GM12865 (cell line): ENCODE results near the gene SYNM.
A peak's percentile ranks its signal among the peaks of the same experiment; 100 is the strongest.
"Not testable (repeated sequence)": the region's sequence is repeated elsewhere in the genome, so short reads cannot be mapped to it uniquely, and the experiment has no call there.

Experiments used
- DNase-seq: peaks from one replicate; pipeline ENCODE4 v3.0.0; 2010; ENCODE audit warnings: low read depth
- H3K4me3 ChIP-seq: 2 replicates; pipeline ENCODE4 v1.5.1; 2011; ENCODE audit warnings: mild to moderate bottlenecking, low read depth, low read length, control low read depth
- CTCF ChIP-seq: IDR thresholded peaks from 2 replicates; pipeline ENCODE4 v1.5.1; 2011; ENCODE audit warnings: low read length, control low read depth, low read depth, inconsistent platforms; ENCODE audit not compliant: insufficient read depth; ENCODE audit errors: missing control alignments

Gene SYNM

GRCh38 chr15:99062226-99062625 lies 42.7 kb upstream of the SYNM start:
- no peak for DNase-seq
- no peak for TF ChIP-seq CTCF
- H3K4me3 ChIP-seq = no peak overlapping the region

DNA sequence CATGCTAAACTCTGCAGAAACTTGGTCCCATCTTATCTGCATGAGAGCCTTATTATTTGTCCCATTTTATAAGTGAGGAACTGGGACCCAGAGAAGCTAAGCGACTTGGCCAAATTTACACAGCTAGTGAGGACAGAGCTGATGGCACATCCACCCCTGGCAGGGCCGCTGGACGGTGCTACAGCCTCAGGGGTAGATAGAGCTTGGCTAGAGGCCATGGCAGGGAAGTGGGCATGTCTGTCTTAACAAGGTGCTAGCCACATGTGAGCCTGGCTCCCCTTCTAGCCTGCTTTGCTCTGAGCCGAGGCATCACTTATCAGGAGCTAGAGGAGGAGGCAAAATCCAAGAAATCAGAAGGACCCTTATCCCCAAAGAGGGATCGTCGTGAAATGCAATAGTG lies 36.7 kb upstream of the SYNM start:
- H3K4me3 ChIP-seq = no peak overlapping the region
- DNase-seq = no peak
- TF ChIP-seq CTCF = no peak

- no peak for TF ChIP-seq CTCF
- no peak for DNase-seq
- H3K4me3 ChIP-seq = no peak overlapping the region
Measured at GRCh38 chr15:99070208-99070607, 34.7 kb upstream of the SYNM start.

- no peak for TF ChIP-seq CTCF
- no peak for DNase-seq
- H3K4me3 ChIP-seq = no peak overlapping the region
Measured at GRCh38 chr15:99071091-99071680, 33.7 kb upstream of the SYNM start.

DNA sequence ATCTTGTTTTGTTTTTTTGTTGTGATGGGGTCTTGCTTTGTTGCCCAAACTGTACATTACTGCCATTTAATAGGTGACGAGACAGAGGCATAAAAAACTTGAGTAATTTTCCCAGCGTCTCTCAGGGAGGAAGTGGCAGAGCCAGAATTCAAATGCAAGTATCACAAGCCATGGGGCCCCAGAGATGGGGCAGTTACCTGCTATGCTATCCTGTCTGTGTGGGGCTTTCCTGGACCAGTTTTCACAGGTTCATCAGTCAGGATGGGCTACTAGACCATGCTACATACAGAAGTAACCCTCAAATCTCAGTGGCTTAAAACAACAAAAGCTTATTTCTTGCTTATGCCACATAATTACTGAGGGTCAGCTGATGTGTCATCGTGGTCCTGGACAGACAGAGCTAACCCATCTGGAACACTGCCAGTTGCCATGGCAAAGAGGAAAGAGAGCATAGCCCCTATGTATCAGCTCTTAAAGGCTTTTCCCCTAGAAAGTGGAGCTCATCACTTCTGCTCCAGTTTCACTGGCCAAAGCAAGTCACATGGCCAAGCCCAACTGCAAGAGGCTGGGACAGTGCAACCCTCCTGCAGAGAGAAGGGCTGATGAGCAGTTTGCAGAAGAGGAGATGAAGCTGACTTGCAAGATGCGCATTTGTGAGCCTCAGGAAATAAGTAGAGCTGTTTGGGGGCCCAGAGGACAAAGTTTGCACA lies 31.7 kb upstream of the SYNM start:
- TF ChIP-seq CTCF = no peak
- DNase-seq = peak; percentile 74
- H3K4me3 ChIP-seq = no peak overlapping the region

DNA sequence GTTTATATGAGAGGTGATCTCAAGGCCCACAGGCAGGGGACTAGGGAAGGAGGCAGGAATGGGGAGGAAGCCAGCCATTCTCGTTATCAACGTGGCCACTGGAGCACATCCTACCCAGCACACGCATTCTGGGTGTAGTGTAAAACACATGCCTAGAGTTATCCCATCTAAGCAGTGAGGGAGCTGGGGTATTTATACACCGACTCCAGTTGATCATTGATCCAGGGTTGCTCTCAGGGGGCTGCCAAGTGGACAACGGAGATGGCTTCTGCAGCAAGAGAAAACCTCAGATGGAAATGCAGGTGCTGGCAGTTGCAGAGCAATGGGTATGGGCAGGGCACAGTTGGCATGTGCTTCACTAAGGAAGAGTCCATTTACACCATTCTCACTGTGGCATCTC lies 30.4 kb upstream of the SYNM start:
- DNase-seq = no peak
- no peak for TF ChIP-seq CTCF
- H3K4me3 ChIP-seq = no peak overlapping the region

GRCh38 chr15:99075059-99075652 lies 29.7 kb upstream of the SYNM start:
- not testable (repeated sequence) for H3K4me3 ChIP-seq, DNase-seq
